ENCODE data around the gene IQCH.

GRCh38 chr15:67537771-67538170 is 283.2 kb downstream of the IQCH start:
- TF ChIP-seq ZNF274 (IDR thresholded peaks at IDR 0.05; ENCODE audit: low read depth, low read length) (no peak), YY1 (IDR thresholded peaks at IDR 0.05; ENCODE audit: insufficient read depth, insufficient read length) (no peak)

Data from NT2/D1 (cell line).